Activated naive CD4-positive, alpha-beta T cell treated with Interleukin-2 at 50 U/mL for 16 hours (primary cell): ENCODE measurements around the gene XRCC1.
"Not testable (repeated sequence)": the region's sequence is repeated elsewhere in the genome, so short reads cannot be mapped to it uniquely, and the experiment has no call there.

Experiments
- DNase-seq: peaks from one replicate; pipeline ENCODE4 v3.0.0-alpha.2; 2020

The XRCC1 gene

GRCh38 chr19:43575156-43575950 lies at the start of gene XRCC1, which contains the start of gene PINLYP:
Gene XRCC1 (minus strand): TSS chr19:43575527. CDS start chr19:43575458, 69 bp downstream.
Gene PINLYP (plus strand): TSS chr19:43575801. CDS start chr19:43577192, 1,391 bp downstream.
- peak; percentile 95 for DNase-seq

GRCh38 chr19:43624933-43625332 lies 49.6 kb upstream of the XRCC1 start:
- DNase-seq, result peak; percentile 85

- DNase-seq, result no peak
Measured at GRCh38 chr19:43623889-43624670, 48.8 kb upstream of the XRCC1 start.

- DNase-seq, result no peak
Measured at GRCh38 chr19:43622956-43623355, 47.6 kb upstream of the XRCC1 start.

GRCh38 chr19:43622070-43622469 lies 46.7 kb upstream of the XRCC1 start:
- no peak for DNase-seq

- DNase-seq, result no peak
Measured at GRCh38 chr19:43620061-43621001, 45.0 kb upstream of the XRCC1 start.

- DNase-seq, result peak; percentile 90
Measured at GRCh38 chr19:43619262-43620060, 44.1 kb upstream of the XRCC1 start, which contains the start of gene ZNF428. Gene ZNF428 (minus strand): TSS chr19:43619629. CDS start chr19:43614304, 5,325 bp downstream.

- peak; percentile 57 for DNase-seq
Measured at GRCh38 chr19:43618921-43619261, 43.6 kb upstream of the XRCC1 start.

- no peak for DNase-seq
Measured at GRCh38 chr19:43616954-43617353, 41.6 kb upstream of the XRCC1 start.

GRCh38 chr19:43616306-43616705 lies 41.0 kb upstream of the XRCC1 start:
- no peak for DNase-seq

GRCh38 chr19:43612374-43612773 lies 37.0 kb upstream of the XRCC1 start:
- no peak for DNase-seq

GRCh38 chr19:43611788-43612187 lies 36.5 kb upstream of the XRCC1 start, which contains the start of gene SRRM5:
Gene SRRM5 (plus strand): TSS chr19:43612088. CDS start chr19:43612122, 34 bp downstream.
- DNase-seq, result no peak

- DNase-seq, result no peak
Measured at GRCh38 chr19:43610493-43610892, 35.2 kb upstream of the XRCC1 start.

GRCh38 chr19:43609872-43610271 lies 34.5 kb upstream of the XRCC1 start:
- DNase-seq, result no peak

GRCh38 chr19:43607238-43608205 lies 32.2 kb upstream of the XRCC1 start:
- no peak for DNase-seq

- DNase-seq, result no peak
Measured at GRCh38 chr19:43606569-43607229, 31.4 kb upstream of the XRCC1 start.

- no peak for DNase-seq
Measured at GRCh38 chr19:43605875-43606568, 30.7 kb upstream of the XRCC1 start.

GRCh38 chr19:43600326-43600725 lies 25.0 kb upstream of the XRCC1 start:
- not testable (repeated sequence) for DNase-seq

GRCh38 chr19:43599635-43600295 lies 24.4 kb upstream of the XRCC1 start:
- DNase-seq, result no peak
